Glomerular endothelial cell (primary cell): ENCODE results near the gene MCAT. TPM values are rescaled to one million over a fixed set of nuclear protein-coding genes. Genes with fewer than 3 reads are reported as not detected.

Experiments used
- DNase-seq: peaks from one replicate; pipeline ENCODE4 v3.0.0-alpha.2; 2011; ENCODE audit warnings: low read depth, low spot score; ENCODE audit errors: extremely low read depth
- total RNA-seq: library from RNA; depleted of rRNA; stranded (reverse); fragments of >200 nt; gene quantifications from 2 replicates; pipeline ENCODE4 v1.2.3, GENCODE V29; 2015

The MCAT gene
- total RNA-seq, 1 donor from 2014 or later = 27.7 TPM

DNA sequence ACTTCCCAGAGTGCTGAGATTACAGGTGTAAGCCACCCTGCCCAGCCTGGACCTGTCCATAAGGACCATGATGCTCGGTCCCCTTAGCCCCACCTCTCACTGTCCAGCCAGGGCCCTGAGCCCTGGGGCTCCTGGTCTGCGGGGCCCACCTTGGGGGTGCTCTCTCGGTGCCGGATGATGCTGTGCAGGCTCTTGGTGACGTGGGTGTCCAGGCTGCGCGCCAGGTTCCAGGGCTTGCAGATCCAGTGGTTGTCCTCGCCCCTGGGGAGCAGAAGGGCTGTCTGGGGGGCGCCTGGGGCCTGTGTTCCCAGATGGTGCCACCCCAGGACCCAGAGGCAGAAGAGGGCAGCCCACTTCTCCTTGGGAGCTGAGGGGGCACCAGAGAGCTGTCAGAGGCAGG, 30.4 kb upstream of the MCAT start:
- DNase-seq = no peak

- DNase-seq = no peak
Measured at GRCh38 chr22:43172191-43172590, 29.0 kb upstream of the MCAT start.

GRCh38 chr22:43171607-43172006, 28.4 kb upstream of the MCAT start:
- DNase-seq = no peak

GRCh38 chr22:43171019-43171491, 27.9 kb upstream of the MCAT start:
- DNase-seq = no peak

DNA sequence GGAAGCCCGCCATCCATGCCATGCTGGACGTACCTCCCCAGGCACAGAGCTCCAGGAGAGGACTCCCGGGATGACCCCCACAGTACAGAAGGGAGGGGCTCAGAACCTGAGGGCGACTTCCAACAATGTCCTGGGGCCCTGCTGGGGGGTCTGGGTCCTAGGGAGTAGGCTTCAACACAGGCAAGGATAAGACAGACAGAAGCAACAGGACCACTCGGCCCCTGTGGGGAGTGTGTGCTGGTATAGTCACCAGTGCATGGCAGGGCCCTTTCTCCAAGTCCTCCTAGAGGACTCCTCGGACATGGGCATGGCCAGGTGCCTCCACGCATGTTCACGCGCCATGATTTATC, 26.9 kb upstream of the MCAT start:
- DNase-seq = no peak

DNA sequence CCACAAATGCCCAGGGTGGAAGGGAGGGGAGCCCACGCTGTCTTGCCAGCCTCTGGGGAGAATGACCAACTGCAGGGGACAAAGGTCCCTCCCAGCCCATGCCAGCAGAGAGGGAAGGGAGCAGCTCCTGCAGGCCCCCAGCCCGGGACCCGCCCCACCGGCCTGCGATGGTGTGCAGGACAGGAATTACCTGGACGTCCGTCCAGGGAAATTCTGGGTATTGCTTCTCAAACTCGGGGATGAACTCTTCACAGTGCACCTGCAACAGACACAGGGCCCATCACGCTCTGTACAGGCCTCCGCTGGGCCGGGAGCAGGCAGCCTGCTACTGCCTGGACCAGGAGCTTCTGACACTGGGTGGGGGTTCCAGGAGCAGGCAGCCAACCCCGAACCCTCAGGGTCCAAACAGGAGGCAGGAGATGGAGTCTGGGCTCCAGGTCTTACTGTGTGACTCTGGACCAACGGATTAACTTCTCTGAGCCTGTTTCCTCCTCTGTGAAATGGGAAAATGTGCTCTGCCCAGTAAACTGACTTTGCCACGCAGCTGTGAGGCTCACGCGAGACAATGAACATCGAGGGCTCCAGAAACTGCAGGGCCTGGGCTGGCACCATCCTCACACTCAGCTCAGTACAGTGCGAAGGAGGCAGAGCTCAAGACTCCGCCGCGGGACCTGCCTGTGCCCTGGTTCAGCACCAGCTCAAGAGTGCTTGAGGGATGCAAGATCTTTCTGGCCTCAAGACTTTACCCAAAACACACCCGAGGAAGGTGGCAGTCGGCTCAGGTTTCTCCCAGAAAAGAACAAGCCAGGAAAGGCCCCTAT, 26.3 kb upstream of the MCAT start:
- DNase-seq = no peak

GRCh38 chr22:43168471-43169309, 25.5 kb upstream of the MCAT start:
- DNase-seq = no peak

DNA sequence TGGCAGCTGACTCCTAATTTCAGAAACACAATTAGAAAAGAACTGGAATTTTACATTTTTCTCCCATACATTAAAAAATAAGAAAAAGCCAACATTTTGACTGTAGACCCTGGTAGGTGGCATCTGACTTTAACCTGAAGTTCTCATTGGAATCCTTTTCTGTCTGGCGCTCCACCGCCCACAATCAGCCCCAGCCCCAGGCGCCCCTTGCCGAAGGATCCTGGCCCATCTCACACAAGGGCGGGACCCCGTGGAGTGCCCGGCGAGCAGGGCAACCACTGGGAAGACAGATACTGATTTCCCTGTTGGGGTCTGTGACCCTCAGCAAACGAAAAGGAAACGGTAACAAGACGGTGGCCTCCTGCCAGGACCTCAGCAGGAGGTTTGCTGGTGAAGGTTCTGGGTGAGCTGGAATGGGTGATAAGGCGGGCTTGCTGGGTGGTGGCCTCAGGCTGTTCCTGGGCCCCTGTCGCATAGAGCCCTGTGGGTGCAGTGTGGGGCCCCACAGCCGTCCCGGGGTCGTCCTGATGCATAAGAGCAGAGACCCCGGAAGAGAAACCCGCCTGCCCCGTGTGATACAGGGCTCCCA, 23.9 kb upstream of the MCAT start:
- no peak for DNase-seq

DNA sequence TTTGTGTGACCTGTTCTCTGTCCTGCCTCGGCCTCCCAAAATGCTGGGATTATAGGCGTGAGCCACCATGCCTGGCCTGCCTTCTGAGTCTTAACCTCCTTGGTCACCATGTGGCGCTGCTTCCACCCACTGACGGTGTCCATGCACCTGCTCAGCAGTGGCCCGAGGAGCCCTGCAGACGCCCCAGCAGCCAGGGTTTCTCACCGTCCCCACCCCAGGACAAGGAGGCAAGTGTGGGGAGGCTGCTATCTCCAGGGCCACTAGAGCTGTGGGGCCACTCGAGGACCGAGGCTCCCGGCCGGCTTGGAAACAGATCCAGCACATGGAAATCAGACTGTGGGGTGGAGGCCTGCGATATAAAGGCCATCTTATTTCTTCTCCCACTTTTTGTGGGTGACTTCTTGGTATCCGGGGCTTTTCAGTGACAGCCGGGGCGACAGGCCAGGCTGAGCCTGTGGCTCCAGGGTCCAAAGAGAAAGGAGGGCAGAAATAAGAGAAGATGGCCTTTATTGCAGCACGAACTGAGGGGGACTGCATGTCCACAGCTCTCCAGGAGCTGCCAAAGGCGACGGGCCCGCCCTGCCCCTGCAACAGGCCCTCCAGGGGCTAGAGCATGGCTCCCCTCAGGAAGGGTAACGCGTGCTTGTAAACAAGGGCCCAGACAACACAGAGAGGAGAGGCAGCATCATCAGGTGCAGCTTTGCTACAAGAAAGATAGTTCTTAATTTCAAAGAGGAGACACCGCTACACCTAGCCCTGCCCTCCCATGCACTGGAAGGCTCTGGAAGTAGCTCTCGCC, 23.1 kb upstream of the MCAT start:
- DNase-seq = no peak

DNA sequence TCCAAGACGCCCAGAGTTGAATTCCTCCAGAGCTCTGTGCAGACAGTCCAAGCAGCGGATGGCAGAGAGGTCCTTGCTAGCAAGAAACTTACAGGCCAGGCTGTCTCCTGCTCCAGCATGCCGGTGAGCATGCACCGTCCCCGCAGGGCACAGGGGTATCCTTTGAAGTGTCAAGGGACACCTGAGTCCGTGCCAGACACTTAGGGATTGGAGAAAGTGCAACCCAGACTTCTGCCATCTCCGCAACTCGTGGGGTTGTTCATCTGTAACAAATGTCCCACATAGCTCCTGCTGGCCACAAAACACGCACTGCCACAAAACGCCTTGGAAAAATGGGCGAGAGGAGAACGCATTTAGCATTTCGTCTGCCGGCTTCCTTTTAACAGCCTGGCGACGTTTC, 21.4 kb upstream of the MCAT start:
- DNase-seq = no peak

- no peak for DNase-seq
Measured at GRCh38 chr22:43163241-43163795, 20.1 kb upstream of the MCAT start.

DNA sequence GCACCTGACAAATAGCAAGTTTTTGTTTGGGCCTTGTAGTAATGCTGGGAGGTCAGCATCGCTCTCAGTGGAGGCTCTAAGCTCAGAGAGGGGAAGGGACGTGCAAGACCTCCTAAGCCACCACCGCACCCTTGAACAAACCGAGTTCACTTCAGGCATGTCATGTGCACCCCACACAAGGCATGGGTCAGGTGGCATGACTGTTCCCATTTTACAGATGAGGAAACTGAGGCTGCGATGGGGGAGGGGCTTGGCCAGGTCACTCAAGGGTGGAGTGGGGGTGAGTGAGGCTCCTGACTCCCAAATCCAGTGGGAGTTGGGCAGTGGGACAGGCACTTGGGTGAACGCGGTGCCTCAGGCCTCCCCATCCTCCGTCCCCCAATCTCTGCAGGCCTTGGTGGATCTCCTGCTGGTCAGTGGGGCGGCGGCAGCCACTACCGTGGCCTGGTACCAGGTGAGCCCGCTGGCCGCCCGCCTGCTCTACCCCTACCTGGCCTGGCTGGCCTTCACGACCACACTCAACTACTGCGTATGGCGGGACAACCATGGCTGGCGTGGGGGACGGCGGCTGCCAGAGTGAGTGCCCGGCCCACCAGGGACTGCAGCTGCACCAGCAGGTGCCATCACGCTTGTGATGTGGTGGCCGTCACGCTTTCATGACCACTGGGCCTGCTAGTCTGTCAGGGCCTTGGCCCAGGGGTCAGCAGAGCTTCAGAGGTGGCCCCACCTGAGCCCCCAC, 19.4 kb upstream of the MCAT start:
- no peak for DNase-seq

DNA sequence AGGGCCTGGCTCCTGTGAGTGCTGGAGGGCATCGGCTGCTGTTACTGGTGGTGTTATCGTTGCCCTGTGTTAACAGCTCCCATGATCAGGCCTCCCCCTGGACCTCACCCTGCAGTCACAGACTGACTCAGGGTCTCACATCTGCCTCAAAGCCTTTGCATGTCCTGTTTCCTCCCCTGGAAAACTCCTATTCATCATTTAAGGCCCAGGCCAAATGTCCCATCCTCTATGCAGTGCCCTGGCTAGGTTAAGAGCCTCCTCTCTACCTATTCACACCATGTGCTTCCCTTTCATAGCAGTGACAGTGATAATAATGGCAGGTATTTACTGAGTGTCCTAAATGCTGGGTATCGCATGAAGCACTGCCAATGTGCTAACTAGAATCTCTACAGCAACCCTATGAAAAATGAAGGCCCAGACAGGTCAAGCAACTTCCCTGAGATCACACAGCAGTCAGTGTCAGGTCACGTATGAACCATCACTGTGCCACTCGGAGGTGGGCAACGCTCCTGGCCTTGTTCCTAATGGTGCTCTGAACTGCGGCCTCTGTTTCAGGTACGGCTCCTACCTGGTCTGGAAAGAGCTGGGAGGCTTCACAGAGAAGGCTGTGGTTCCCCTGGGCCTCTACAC, 17.4 kb upstream of the MCAT start:
- no peak for DNase-seq

DNA sequence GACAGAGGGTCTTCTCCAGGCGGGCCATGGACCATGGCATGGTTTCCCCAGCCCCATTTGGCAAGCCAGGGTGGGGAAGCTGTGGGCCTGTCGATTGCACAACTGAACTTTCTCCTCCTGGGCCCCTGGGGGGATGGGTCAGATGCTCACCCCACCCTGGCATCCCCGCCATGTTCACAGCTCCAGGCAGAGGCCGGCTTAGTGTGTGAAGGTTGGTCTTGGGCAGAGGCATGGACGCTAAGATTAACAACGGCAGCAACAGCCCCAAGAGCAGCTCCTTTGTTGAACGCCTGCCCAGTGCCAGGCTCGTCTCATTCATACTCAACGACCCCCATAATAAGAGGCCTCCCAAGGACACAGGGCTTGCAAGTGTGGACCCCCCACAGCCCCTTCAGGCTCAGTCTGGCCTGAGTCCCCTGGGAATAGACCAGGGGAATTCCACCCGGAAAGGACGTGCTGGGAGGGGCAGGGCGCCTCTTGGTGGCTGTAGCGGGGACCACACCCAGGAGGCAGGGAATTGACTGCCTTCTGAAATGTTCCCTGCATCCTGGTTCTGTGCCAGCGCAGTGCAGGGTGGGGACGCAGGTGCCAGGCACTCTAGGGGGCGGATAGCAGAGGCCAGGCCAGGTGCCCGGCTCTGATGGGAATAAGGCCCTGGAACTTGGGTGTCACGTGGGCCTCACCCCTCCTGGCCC, 16.4 kb upstream of the MCAT start:
- no peak for DNase-seq

DNA sequence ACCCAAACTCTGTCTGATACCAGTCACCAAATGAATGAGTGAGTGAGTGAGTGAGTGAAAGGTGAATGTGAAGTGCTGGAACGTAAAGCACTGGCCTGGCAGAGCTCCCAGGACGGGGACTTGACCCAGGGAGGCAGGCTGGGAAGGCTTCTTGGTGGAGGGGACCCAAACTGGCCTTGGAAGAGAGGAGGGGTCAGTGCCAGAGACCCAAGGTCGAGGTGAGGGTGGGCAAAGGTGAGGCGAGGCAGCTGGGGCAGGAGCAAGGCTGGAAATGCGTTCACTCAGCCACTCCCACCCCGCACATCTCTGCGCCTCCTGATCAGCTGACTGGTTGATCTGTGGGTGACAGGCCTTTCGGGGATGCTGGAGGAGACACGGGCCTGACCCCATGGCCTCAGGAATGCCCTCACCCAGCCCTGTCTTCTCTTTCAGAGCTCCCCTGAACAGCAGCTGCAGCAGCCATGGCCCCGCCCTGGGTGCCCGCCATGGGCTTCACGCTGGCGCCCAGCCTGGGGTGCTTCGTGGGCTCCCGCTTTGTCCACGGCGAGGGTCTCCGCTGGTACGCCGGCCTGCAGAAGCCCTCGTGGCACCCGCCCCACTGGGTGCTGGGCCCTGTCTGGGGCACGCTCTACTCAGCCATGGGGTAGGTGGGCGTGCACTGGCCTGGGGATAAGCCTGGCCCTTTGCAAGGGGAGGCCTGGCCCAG, 15.7 kb upstream of the MCAT start:
- no peak for DNase-seq

DNA sequence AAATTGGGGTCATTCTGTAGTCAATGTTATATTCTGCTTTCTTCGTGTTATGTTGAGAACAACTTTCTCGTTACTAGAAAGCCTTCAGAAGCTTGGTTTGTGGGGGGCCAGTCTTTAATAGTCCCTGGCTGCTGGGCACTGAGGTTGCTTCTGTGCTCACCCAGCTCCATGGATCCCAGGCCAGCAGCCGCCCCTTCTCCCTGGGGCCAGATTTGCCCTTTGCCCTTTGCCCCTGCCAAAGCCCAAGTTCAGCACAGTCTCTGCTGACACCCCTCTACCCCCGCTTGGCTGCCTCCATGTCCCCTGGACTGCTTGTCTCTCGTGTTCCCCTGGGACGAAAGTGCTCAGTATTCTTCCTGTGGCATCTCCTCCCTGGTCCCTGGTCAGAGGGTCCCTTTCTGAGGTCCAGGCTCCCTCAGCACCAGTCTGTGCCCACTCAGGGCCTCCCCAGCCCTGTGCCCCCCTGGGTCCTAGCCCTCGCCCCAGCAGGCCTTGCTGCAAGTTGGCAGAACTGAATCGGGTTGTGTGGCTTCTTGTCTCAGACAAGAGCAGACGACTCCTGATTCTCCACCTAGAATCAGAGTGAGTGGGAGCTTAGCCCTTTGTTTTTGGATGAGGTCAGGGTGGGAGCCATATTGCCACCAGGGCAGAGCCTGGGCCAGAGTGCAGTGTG, 14.8 kb upstream of the MCAT start:
- DNase-seq = no peak

GRCh38 chr22:43156413-43156812, 13.2 kb upstream of the MCAT start:
- DNase-seq = no peak

DNA sequence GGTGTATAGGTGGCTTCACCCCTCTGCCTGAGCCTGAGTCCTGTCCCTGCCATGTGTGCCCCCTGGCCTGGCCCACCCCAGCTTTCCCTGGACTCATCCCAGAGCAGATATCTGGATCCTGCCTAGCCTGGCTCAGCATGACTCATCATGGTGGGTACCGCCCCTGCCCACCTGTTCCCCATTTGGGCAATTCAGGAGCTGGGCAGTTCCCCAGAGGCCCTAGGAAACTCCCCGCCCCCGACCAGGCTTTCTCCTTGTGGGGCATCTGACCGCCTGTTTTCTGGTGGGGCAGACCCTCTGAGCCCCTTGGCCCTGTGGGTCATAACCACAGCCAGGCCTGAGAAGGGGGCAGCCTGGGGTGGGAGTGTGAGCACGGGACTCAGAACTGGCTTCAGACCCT, 12.6 kb upstream of the MCAT start:
- no peak for DNase-seq
